Smooth muscle cell of bladder (primary cell): Measurements from ENCODE around the gene KY. TPM values are rescaled to one million over a fixed set of nuclear protein-coding genes. Genes with fewer than 3 reads are reported as not detected.

Source experiments
- total RNA-seq: library from RNA; depleted of rRNA; stranded (reverse); fragments of >200 nt; gene quantifications from 2 replicates; pipeline ENCODE4 v1.2.3, GENCODE V29; 2014

KY gene, protein sequence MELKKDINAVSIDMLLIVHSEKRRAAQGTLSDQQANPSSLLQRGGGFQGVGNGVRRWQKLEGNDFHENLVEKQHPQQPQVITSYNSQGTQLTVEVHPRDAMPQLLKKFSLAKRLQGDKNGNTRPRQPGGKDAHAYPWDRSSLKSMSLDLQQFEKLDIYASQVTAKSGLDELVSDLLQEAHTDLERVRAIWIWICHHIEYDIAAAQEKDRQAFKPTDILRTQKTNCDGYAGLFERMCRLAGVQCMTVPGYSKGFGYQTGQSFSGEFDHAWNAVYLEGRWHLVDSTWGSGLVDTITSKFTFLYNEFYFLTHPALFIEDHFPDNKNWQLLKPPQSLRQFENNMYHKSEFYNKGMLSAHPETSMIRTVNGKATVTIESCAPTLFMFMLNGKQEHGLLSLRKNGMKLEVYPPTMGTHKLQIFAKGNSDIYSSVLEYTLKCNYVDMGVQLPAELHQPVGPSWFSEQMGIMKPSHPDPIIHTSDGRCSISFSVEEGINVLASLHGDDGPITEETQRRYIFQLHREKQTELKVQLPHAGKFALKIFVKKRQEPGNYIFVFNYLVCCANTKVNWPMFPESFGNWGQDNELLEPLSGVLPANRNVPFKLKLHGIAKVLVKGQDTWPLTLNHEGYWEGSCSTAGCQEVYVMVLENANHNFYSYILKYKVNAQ
- 0.28 and 0.74 TPM in 2 replicates for total RNA-seq

DNA sequence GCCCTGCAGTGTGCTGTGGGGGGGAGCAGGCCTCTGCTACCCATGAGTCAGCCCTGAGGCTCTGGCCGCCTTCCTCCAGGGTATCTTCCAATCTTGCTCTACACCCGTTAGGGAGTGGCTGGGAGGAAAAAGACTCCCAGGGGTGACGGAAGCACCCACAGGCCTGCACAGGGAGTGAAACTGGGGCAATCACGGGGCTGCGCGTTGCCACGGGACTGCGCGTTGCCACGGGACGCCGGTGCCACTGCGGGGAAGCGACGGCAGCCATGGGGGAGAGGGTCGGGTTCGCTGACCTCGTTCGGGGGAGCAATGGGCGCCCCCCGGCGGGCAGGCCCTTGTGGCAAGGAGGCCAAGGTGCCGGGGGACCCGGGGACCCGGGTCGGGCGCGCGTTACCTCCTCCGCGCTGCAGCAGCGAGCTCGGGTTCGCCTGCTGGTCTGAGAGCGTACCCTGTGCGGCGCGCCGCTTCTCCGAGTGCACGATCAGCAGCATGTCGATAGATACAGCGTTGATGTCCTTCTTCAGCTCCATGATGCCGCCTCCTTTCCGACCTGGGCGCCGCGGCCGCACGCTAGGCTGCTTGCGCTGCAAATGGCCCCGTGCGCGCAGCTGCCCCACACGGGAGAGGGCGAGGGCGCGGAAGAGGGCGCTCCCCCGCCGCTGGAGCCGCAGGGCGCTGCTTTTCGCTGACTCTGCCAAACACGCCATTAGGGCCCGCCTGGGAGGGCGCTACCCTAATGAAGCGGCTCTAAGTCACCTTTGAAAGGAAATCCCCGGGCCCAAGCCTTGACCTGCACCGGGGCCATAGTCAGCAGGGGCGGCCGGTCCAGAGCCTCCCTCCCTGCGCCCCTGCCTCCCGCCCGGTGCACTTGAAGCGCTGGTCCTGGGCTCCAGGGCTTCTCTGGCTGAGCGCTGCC lies at the start of gene KY:
TSS of gene KY (minus strand) at position 592 of the 916 bp plus-strand sequence. CDS start at position 530, 62 bp downstream.

Other genes with a start within 250 kb of the KY start
- 88.5 and 95.9 TPM in 2 replicates for gene ANAPC13, start 165.0 kb downstream of the KY start, total RNA-seq
- 23.9 and 25.1 TPM in 2 replicates for gene CEP63, start 165.0 kb downstream of the KY start, total RNA-seq
- 0.28 and 0.74 TPM in 2 replicates for gene EPHB1, start 144.2 kb upstream of the KY start, total RNA-seq